HuH-7.5 (cell line): ENCODE data around the gene TIGD2.

Source experiments
- DNase-seq: peaks from one replicate; pipeline ENCODE4 v3.0.0; 2011; ENCODE audit warnings: low spot score

The TIGD2 gene

GRCh38 chr4:89162987-89163386 is 51.7 kb downstream of the TIGD2 start:
- no peak for DNase-seq

GRCh38 chr4:89164400-89164799 is 53.1 kb downstream of the TIGD2 start:
- DNase-seq: no peak
